Measurements from ENCODE around the gene KLRC4.
A peak's percentile ranks its signal among the peaks of the same experiment; 100 is the strongest.

The KLRC4 gene

DNA sequence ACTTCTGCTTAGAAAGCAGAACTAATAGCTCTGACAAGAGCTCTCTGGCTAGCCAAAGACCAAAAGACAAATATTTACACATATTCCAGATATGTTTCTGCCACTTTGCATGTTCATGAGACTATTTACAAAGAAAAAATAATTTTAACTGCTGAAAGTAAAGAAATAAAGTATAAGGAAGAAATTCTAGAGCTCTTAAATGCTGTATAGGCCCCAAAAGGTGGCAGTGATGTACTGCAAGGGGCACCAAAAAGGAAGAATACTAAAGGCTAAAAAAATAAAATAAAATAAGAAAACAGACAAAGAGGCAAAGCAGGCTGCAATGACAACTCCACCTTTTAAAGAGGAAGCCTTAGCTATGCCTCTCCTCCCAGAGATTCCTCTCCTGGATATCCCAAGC lies 42.7 kb downstream of the KLRC4 start:
- DNase-seq = peak; percentile 59

GRCh38 chr12:10365696-10366405 lies 43.7 kb downstream of the KLRC4 start:
- DNase-seq = peak; percentile 41

GRCh38 chr12:10364815-10365622 lies 44.5 kb downstream of the KLRC4 start:
- DNase-seq = peak; percentile 66

DNA sequence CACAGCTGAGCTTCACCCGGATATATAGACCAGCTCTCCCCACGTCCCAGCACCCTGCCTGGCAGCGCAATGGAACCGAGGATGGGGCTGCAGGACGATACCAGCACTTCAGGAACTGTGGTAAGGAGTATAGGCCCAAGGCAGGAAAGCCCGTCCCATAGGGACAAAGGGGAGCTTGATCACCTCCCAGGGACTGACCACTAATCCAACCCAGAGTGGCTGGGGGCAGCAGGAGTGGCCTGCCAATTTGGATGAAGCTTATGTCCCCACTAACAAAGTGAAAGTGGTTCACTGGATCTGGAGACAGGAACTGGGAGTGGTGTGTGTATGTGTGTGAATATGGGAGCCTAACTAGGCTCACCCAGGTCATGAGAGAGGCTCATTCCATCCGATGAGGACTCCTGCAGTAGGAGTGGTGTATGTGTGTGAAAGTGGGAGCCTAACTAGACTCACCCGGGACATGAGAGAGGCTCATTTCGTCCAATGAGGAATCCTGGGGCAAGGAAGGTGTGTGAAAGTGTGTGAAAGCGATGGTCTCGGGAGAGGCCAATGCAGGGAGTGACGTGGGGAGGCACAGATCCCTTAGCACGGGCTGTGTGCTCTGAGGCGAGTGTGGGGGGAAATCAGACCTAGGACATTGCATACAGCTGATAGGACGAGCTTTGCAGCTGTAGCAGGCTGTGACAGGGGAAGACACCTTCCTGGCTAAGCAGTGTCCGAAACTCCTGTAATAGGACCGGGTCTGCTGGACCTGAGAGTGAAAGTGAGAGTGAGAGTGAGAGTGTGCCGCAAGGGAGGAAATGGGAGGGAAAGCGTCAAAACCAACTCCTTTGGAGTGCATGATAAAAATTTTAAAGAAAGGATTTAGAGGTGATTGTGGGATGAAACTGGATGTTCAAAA lies 45.4 kb downstream of the KLRC4 start:
- DNase-seq = peak; percentile 24

DNA sequence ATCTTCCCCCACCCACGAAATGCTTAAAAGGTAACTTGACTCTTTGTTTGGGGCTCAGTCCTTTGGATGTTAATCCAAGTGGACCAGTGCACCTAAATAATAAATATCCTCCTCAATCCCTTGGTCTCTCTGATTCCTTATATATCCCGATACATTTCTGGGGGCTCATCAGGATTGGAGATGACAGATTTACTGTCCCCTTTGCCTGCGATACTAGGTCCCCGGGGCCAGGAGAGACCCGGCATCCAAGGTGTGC lies 46.0 kb downstream of the KLRC4 start:
- DNase-seq = no peak

DNA sequence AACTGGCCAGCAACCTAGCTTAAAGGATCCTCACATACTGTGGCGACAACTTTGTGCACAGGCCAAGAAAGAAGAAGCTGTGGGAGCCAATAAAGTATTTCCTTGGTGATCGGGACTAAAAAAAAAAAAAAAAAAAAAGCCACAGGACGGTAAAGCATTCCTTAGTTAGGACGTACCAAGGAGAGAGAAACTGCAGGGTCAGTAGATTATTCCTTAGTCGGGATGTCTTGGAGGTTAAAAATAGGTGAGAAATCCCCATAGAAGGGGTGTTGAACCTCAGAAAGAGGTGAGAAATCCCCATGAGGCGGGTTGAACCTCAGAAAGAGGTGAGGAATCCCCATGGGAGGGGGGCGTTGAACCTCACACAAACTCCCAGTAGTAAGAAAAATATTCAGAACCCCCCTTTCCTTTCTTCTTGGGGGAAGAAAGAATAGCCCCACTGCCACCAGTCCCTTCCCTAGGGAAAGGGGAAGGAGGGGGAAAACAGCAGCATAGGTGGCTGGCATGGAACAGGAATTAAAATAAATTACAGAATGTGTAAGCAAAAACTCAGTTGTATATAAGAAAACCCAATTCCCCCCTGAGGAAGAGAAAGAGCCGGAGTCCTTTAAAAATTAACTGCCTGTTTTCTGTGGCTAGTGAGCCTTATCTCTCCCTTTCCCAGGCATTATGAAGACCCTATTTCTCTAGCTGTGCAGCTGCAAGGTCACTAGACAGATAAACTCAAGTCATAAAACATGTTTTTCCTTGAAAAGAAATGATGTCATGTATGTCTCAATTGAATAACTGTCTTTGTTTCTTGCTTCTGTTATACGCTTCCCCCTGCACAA lies 46.5 kb downstream of the KLRC4 start:
- DNase-seq = peak; percentile 67

- DNase-seq = no peak
These were observed 47.2 kb downstream of the KLRC4 start for GRCh38 chr12:10362325-10362724.

- DNase-seq = no peak
These were observed 47.9 kb downstream of the KLRC4 start for GRCh38 chr12:10361622-10362021.

DNA sequence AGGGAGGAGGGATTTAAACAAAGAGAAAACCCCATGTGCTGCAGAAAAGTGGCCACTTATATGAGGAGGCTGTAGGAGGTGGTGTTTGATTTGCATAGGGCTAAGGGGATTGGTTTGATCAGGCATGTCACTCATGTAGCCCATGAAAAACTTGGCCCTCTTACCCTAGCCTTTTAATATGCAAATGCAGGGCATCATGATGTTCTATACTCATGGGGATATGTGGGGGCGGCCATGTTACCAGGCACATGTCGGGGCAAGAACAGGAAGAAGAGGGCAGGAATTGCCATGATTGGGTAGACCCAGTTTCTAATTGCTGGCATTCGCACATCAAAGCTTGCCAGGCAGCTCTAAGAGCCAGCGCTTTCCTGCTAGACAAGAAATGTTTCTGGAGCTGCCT lies 48.5 kb downstream of the KLRC4 start:
- DNase-seq = no peak

- no peak for DNase-seq
These were observed 50.6 kb downstream of the KLRC4 start for GRCh38 chr12:10358969-10359368.

DNA sequence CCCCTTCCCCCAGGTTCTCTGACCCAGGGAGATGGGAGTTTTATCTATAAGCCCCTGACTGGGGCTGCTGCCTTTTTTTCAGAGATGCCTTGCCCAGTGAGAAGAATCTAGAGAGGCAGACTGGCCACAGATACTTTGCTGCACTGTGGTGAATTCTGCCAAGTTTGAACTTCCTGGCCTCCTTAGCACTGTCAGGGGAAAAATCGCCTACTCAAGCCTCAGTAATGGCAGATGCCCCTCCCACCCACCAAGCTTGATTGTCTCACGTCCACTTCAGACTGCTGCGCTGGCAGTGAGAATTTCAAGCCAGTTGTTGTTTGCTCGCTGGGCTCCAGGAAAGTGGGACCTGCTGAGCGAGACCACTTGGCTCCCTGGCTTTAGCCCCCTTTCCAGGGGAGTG lies 51.4 kb downstream of the KLRC4 start:
- no peak for DNase-seq
